ENCODE data around the gene TVP23A. TPM values are rescaled to one million over a fixed set of nuclear protein-coding genes. Genes with fewer than 3 reads are reported as not detected.
A peak's percentile ranks its signal among the peaks of the same experiment; 100 is the strongest.

The TVP23A gene
- total and polyA plus RNA-seq, 10 of the 15 experiments (the other 5 are each of a cell fraction or from before 2014, with no cell fraction given): 1.1 to 6.4 (median 2.2) TPM

- H3K36me3 ChIP-seq (ENCODE audit: control insufficient read depth in 2 of 2, insufficient read depth in 2 of 2, low read length in 1 of 2): no peaks in the 10 kb centered on the region
- SMC1A ChIA-PET (ENCODE audit: uncharacterized antibody, unreplicated experiment): interaction anchor here (1.0 to 2.8 kb wide), 6 partner anchors 26 to 138 kb away, joined by 3 to 12 read pairs (median 5); no protein-coding TSS in a partner anchor
- RAD21 ChIA-PET (ENCODE audit: unreplicated experiment): interaction anchor here (1.2 to 3.6 kb wide), 8 partner anchors 18 to 110 kb away, joined by 3 to 15 read pairs (median 4); partner anchors contain the start of gene CIITA
- H3K9me3 ChIP-seq (replicated peaks; ENCODE audit: control insufficient read depth, insufficient read depth, low read length): no peaks in the 10 kb centered on the region
- POLR2A ChIA-PET: interaction anchor here (0.6 to 1.6 kb wide), 9 partner anchors 9 to 111 kb away, joined by 3 to 6 read pairs (median 5); partner anchors contain the start of gene CIITA
- no peak overlapping the region for H3K9ac ChIP-seq (ENCODE audit: control insufficient read depth, insufficient read depth, low read length)
- H3K79me2 ChIP-seq (ENCODE audit: control insufficient read depth, insufficient read depth, low read length): no peaks in the 10 kb centered on the region
- FAIRE-seq (peak; percentile 82), DNase-seq (ENCODE audit: low read depth, low spot score) (peak; percentile 42), ATAC-seq (peak; percentile 69)
- WGBS (ENCODE audit: insufficient coverage, insufficient replicate concordance, low lambda C conversion rate, missing lambda C conversion rate): 0% methylated on average over 4 of the region's 4 CpGs
- peaks cover 19% of the 10 kb centered on the region for H3K4me1 ChIP-seq (ENCODE audit: control insufficient read depth, insufficient read depth, low read length)
- H3K4me3 ChIP-seq: no peak overlapping the region
- CTCF ChIA-PET: interaction anchor here (1.7 kb wide), 1 partner anchor 95 kb away, joined by 5 read pairs; no protein-coding TSS in a partner anchor
- H3K27me3 ChIP-seq (replicated peaks in 1 of 2; ENCODE audit: control insufficient read depth in 2 of 2, insufficient read depth in 2 of 2, low read length in 1 of 2): no peaks in the 10 kb centered on the region
- H2AFZ ChIP-seq (ENCODE audit: control insufficient read depth, low read depth, low read length): no peak overlapping the region
- no peaks in the 10 kb centered on the region for H4K20me1 ChIP-seq (ENCODE audit: control insufficient read depth, insufficient read depth)
- H3K27ac ChIP-seq (ENCODE audit: control insufficient read depth, insufficient read depth): 0 out of 2 replicates have a peak overlapping the region, but pooled peaks have one; percentile 20
- in situ Hi-C loops (cut with MboI) (no loop called here), intact Hi-C loops (cut with micrococcal nuclease; ENCODE audit: unreplicated experiment) (no loop called here)
- BruUV-seq (replicated peaks): no TSS peak
- H3K4me2 ChIP-seq (ENCODE audit: control insufficient read depth, insufficient read depth): peak overlapping the region; percentile 34; the same call in 1 of the 2 replicates
- peak; percentile 34; the same call in 1 of the 2 replicates for TF ChIP-seq TBL1XR1 (IDR thresholded peaks at IDR 0.05; ENCODE audit: low read depth, low read length)
- no peak for TF ChIP-seq HDAC2 (IDR thresholded peaks at IDR 0.05)
- 0 out of 2 replicates have a peak, but pooled peaks have one; percentile 30 for TF ChIP-seq TCF7 (IDR thresholded peaks at IDR 0.05; ENCODE audit: borderline replicate concordance)
- TF ChIP-seq JUNB (IDR thresholded peaks at IDR 0.05): peak; percentile 45; the same call in 1 of the 2 replicates
- TF ChIP-seq NR2C1 (IDR thresholded peaks at IDR 0.05): no peak
- TF ChIP-seq IKZF2 (IDR thresholded peaks at IDR 0.05): peak; percentile 89 to 95
- no peak for TF ChIP-seq SUZ12 (IDR thresholded peaks at IDR 0.05; ENCODE audit: unreplicated experiment)
- no peak for TF ChIP-seq RCOR1 (conservative IDR thresholded peaks at IDR 0.05; ENCODE audit: low read depth, low read length)
- no peak for TF ChIP-seq POLR2AphosphoS5 (IDR thresholded peaks at IDR 0.05; ENCODE audit: low read length)
- TF ChIP-seq BCL3 (IDR thresholded peaks at IDR 0.05; ENCODE audit: borderline replicate concordance, insufficient read depth, low read depth, low read length, poor library complexity, severe bottlenecking): peak; percentile 61
- TF ChIP-seq PAX8 (IDR thresholded peaks at IDR 0.05): no peak
- TF ChIP-seq ZBTB33 (IDR thresholded peaks at IDR 0.05): no peak
- no peak for TF ChIP-seq HCFC1 (IDR thresholded peaks at IDR 0.05; ENCODE audit: low read length)
- peak; percentile 77 for TF ChIP-seq TCF12 (IDR thresholded peaks at IDR 0.05; ENCODE audit: low read depth, low read length)
- no peak for TF ChIP-seq CHD1 (IDR thresholded peaks at IDR 0.05; ENCODE audit: low read depth, low read length)
- peak; percentile 78 for TF ChIP-seq CREM (IDR thresholded peaks at IDR 0.05; ENCODE audit: low read depth)
- TF ChIP-seq E4F1 (IDR thresholded peaks at IDR 0.05; ENCODE audit: borderline replicate concordance, partially characterized antibody): no peak
- no peak for TF ChIP-seq ZNF274 (IDR thresholded peaks at IDR 0.05; ENCODE audit: insufficient read depth, insufficient read length)
- TF ChIP-seq NFYA (IDR thresholded peaks at IDR 0.05; ENCODE audit: borderline replicate concordance, low read depth, low read length): no peak
- no peak for TF ChIP-seq SMARCA5 (IDR thresholded peaks at IDR 0.05)
- peak; percentile 84 for TF ChIP-seq YY1 (IDR thresholded peaks at IDR 0.05; ENCODE audit: low read depth, low read length)
- TF ChIP-seq RB1 (IDR thresholded peaks at IDR 0.05; ENCODE audit: borderline replicate concordance): no peak
Measured at GRCh38 chr16:10780628-10781027, 38.0 kb downstream of the TVP23A start.
